Measurements from ENCODE around the gene ARAP1.

The ARAP1 gene

DNA sequence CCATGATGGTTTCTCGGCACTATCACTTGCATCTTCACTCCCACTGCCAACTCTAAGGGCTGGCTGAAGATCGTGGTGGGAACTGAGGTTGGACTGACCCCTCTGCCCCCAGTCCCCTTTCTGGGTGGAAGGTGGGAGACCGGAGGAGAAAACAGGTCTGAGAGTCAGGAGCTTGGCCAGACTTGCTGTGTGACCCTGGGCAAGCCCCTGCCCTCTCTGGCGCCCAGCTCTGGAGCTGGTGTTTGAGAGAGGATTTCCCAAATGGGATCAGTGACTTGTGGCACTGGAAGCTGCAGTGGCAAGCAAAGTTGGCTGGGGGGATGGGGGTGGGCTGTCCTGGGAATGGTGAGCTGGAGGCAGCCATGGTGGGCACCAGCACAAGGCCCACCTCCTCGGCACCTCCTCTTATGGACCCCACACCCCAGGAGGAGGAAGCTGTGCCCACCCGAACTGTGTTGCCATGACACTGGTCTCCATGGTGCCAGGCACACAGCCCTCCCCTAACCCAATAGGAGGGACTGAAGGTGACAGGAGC is 71.5 kb downstream of the ARAP1 start:
- DNase-seq: no peak

DNA sequence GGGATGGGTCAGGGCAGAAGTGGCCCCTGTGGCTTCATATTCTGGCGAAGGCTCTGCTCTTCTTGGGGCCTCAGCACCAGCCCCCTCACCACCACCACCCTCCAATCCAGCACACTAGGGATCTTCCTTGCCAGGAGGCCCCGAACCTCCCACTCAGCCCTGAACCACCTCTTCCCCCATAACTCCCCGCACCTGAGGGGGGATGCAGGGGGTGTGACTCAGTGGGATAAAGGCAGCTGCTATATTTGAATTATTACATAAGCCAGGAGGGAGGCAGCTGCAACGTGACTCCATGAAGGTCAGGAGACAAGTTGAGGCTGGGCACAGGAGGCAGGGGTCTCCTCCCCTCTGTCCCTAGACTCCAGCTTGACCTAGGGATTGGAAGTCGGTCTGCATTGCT is 72.3 kb downstream of the ARAP1 start:
- DNase-seq: no peak

DNA sequence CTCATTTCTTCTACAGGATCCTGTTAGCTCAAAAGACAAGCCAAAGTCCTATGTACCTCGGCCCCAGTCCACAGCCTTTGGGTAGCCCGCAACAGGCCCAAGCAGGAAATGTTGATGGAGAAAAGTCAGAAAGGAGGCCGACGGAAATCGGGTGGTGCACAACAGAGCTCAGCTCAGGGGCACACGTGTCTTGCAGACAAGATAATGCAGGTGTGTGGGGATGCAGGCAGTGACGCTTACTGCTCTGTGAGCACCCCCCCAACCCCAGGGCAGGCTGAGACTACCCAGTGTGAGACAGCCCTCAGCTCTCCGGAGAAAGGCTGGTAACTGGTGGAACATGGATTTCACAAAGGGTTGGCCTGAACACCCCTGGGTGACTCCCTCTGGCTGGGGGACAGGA is 73.7 kb downstream of the ARAP1 start:
- DNase-seq: no peak

DNA sequence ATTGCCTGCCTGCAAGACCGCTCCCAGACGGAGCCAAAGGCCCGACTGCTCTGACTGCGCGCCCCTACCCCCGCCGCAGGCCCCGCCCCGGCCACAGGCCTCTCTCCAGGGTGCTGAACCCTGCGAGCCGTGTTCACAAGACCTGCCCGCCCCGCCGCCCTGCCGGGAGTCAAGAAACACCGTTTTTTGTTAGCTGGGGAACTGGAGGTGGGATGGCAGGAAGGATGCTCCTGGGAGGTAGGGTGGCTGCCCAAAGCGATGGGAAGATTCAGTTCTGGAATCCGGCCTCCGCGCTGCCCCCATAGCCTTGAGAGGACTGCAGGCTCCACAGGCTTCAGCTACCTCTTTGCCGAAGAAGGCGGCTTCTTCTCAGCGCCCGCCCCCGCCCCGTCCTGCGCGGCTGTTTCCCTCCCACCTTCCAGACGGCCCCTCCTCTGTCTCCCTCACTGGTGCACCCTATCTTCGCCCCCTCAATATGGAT is 75.3 kb downstream of the ARAP1 start:
- DNase-seq: peak; percentile 23

DNA sequence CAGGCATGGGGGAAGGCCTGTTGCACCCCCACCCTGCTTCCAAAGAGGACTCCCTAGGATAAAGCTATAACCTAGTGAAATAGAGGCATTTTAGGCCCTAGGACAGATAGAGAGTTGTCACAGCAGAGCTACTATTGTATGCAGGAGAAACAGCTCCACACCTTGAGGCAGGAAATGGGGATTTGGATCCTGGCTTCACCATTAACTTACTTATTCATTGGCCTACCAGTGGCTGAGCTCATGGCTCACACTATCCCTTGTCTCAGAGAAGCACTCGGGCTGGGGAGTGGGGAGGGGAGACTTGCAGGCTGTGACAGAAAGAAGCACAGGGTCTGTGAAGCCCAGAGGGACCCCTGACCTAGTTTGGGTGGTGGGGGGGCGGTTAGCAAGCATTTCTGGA is 77.0 kb downstream of the ARAP1 start:
- no peak for DNase-seq

DNA sequence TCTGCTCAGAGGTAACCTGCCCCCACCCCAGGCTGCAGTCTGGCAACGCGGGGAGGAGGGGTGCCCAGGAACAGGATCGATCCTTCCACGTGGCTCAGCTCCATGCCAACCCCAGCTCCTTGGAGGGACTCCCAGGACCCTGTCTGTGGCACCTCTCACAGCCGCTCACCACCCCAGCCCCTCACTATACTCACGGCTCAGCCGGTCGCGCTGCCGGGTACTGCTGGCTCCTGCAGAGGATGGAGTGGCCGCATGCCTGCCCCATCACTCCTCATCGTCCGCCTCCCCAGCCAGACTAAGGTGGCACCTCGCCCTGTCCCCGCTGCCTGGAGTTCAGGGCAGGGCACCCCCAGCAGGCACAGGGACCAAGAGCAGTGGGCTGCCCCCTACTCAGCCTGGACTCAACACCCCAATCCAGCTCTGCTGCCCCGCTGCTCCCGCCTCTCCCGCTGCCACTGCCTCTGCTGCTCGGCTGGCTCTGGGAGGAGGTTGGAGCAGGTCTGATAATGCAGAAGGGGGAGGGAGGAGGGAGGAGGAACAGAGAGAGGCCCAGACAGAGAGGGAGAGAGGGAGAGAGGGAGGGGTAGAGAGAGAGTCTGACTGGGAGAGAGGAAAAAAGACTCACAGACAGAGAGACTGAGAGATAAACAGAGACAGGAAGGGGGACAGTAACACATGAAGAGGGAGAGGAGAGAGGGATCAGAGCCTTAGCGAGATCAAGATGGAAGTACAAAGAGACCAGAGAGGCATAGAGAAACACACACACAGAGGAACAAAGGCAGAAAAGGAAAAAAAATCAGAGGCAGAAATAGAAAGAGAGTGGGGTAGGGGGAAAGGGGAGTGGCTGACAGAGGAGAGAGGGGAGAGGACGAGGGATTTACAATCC is 78.0 kb downstream of the ARAP1 start, which contains the start of gene PDE2A:
TSS of gene PDE2A (minus strand) at position 480 of the 886 bp plus-strand sequence. CDS start at position 265, 215 bp downstream.
- no peak for DNase-seq

DNA sequence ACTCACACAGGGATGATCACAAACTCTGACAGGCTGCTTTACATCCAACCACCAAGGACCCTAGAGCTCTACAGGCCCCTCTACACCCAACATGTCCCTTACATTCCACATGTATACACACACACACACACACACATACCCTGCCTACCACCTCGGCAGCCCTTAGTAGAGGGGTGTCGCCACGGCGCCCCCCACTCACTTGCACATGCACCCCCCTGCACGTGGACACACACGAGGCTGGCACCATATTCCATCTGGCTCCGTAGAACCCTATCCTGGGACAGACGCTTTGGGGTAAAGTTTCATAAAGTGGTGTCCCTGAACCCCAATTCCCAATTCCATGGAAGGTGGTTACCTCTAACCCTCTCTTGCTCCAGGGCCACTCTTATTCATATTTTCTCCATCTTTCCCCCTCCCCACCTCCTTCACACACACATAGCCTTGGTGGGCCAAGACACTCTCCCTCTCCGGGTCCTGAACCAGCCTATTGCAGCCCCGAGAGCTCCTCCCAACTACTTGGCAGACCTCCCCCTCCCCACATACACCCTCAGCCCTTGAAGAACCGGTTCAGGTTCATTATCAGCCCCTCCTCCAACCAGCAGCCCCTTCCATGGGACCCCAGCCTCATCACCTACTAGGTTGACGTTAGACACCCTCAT is 78.8 kb downstream of the ARAP1 start:
- DNase-seq: no peak

DNA sequence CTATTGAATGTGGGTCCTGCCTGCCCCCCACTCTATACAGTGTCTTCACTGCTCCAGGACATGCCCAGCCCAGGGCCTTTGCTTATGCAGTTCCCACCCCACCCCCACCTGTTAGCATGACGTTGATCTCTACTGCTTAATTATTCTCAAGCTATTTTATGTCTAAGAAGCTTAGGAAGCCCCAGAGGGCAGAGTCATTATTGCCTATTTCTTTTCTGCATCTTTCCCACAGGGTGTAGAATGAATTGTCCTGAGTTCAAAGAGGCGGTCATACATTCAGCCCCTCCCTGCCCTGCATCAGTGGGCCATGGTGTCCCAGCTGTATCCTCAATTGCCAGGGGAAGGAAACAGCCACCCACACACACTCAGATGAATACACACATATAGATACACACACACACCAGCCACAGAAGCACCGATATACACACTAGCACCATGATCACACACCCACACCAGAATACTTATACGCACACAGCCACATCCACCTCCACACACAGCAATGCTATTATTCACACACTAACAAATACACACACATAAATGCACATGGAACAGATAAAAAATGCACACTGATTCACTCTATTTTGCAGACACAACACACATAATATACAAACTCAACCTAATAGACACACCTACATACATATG is 79.5 kb downstream of the ARAP1 start:
- DNase-seq: no peak

DNA sequence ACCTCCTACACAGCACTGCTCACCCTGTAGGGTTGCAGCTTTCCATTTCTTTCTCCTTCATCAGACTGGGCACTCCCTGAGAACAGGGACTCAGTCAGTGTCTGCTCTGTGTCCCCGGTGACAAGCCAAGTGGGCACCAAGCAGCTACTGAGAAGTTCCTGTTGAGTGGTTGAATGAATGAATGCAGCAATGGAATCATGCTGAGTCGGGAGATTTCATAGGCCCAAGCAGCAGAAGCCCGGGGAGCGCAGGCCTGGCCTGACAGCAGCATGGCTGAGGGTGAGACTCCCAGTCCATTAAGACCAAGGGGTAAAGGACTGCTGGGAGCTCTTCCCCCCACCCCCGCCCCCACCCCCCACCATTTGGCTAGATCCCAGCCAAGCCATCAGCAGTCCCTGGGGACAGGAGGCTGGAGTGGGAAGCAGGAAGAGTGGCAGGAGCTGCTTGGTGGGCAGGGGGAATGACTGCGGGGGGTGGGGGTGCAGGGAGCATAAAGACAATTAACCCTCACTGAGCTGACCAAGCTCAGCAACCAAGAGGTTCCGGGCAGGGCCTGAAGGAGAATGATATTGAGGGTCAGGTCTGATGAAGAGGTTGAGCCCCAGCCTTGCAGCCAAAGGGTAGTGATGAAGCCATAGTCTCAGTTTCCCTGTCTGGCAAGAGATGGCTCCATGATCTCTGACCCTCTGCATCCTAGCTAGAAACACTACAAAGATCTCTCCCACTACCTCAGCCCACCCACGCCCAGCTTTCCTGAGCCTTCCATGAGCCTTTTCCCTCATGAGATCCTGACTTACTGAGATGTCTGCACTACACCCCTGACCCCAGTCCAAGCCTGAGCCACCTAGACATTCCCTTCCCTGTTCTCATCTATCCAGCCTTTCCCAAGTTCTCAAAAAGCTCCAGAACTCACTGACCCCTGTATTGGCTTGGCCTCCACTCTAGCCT is 80.8 kb downstream of the ARAP1 start:
- DNase-seq: no peak

DNA sequence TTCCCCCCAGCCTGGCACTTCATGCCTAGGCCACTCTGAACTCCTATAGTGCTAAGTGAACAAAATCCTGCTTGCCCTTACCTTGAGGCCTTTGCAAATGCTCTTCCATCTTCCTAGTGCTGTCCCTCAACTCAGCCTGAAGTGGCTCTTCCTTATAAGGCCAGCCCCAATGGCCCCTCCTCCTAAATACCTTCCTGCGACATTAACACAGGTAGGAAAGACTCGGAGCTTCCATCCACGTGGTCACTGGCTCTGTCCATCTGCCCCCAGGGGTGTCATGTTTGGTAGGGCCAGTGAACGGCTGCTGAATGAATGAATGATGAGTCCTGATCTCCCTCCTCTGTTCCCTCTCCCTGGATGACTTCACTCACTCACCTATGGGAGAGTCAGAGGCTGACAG is 82.2 kb downstream of the ARAP1 start:
- DNase-seq: no peak

DNA sequence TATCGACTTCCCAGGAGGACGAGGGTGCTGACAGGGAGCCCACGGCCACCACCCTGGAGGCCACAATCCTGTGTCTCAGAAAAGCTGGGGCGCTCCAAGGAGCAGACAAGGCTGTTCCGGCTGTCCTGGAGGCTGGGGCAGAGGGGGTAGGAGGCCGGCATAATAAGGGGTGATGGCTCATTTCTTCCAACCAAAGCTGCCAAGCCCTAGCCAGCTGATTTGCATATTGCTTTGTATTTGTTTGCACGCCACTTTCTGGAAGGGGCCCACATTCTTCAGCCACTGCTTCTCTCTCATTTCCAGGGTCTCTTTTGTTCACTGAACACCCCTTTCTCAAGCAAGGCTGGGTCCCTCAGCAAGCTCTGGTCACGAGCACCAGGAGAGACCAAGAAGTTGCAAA is 82.7 kb downstream of the ARAP1 start:
- DNase-seq: no peak

DNA sequence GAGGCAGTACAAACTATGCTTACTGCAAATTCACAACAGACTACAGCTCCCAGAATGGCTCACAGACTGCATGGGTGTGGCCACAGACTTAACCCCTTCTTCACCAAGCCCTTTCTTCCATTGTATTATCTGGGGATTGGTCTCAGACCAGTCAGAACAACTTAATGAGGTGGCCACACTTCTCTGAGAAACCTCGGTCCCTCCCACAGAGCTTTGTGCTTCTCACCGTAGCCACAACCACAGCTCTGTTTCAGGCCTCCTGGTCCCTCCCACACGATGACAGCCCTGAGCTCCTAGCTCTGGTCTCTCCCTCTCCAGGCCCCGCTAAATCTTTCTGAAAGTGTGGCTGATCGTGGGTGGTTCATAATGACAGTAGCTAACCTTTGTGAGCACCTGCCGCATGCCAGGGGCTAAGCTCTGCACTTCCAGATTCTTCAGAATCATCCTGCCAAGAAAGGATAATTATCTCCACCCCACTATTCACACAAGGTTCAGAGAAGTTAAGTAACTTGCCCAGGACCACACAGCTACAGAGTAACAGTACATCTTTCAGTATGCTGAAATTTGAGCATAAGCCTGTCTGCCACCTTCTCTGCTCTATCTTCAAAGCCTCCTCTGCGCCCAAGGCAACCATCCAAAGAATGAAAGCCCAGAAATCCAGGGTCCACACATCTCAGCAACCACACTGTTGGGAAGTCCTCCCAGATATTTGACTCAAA is 83.4 kb downstream of the ARAP1 start:
- no peak for DNase-seq

DNA sequence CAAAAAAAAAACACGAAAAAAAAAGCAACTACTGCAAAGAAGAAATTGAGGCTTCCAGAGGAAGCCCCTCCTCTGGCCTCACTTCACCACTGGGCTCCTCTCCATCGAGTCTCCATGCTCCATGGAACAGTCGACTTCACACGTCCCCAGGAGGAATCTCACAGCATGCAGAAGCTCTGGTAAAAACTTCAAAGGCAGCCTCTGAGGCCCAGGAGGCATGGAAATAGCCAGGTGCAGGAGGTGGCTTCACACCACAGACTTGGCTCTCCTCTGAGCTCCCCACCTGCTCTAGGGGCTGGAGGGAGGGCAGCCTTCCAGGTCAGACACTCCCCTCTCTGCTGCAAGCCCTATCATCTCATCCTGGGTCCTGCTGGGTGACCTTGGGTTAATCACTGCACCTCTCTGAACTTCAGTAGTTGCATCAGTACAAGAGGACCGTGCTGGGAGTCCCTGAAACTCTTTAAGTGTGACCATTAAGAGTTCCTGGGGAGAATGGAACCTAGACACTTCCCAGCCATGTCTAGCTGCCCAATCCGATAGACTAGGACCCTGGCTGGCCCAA is 86.2 kb downstream of the ARAP1 start:
- no peak for DNase-seq

DNA sequence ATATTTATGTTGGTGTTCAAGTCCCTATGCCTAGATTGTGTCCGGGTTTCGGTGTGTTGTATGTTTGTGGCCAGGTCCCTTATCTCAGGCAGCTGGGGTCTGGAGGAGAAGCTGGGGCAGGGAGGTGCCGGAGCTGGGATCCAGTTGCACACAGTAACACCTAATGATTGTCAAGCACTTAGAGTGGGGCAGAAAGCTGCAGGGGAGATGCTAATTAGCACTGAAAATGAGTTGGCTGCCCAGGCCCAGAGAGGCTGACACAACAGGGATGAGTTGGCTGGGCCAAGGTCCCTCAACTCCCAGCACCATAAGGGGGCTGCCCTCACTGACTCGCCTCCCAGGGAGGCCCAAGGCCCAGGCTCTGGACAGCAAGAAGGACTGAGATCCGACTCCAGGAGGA is 90.2 kb downstream of the ARAP1 start:
- DNase-seq: no peak

DNA sequence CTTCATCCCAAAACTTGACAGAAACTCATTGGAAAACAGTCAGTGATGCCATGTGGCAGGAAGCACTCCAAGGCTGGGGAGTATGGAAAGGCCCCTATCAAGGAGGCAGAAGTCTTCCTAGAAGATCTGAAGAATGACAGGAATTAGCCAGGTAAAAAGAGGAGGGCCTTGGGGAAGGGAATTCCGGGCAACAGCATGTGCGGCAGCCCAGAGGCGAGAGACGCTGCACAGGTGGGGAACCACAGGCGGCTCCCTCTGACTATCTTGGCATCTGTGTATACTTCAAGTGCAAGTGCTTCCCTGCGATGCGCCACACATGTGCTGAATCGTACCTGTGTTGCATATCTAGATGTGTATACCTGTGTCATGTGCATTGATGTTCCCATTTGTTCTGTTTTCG is 90.7 kb downstream of the ARAP1 start:
- no peak for DNase-seq

DNA sequence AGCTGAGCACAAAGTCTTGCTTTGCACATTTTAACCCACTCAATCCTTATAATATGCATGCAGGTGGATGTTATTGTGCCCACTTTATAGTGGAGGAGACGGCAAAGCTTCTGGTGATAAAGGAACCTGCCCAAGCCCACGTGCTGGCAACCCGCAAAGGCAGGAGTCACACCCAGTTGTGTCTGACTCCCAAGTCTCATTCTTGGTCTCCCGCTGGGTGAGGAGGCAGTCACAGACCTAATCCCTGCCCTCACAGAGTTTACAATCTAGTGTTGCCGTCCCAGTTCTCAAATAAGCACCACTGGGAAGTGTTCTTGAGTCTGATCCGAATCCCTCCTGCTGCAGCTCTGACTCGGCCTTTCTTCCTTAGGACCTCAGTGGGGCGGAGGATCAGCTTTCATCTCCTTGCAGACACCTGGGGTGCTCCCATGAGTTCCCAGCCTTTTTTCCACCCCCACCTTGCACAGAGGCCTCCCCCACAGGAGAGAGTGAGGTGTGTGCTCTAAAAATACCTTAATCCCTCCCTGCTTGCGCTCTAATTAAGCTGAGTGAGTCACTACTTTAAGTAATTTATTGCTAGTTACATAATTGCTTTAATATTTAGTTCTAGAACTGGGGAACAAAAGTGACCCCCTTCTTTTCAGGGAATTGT is 93.1 kb downstream of the ARAP1 start:
- no peak for DNase-seq

DNA sequence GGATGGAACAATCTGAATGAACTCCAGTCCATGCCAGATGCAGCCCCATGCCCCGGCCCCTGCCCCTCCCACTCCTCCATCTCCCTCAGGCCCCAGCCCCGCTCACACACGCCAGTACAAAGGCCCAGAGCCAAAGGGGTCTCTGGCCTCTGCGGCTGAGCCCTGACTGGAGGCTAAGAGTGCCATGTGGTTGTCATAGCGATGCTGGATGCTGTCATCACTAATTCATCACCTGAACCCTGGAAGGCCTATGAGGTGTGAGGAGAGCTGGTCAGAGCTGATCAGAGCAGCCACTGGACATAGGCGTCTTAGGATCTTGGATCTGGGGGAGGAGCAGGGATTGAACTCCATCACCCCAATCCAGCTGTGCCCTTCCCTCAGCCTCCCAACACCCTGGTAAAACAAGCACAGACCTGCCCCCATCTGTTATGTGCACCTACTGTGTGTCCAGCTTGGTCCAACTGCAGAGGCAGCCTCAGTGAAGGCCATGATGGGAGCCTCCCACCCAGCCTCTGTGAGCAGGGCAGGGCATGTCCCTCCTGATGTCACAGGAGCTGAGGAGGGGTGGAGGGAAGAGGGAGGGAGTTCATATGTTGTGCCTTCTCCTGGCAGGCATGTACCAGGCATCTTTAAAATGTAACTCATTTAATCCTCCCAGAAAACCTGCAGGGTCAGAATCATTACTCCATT is 94.7 kb downstream of the ARAP1 start:
- DNase-seq: no peak

DNA sequence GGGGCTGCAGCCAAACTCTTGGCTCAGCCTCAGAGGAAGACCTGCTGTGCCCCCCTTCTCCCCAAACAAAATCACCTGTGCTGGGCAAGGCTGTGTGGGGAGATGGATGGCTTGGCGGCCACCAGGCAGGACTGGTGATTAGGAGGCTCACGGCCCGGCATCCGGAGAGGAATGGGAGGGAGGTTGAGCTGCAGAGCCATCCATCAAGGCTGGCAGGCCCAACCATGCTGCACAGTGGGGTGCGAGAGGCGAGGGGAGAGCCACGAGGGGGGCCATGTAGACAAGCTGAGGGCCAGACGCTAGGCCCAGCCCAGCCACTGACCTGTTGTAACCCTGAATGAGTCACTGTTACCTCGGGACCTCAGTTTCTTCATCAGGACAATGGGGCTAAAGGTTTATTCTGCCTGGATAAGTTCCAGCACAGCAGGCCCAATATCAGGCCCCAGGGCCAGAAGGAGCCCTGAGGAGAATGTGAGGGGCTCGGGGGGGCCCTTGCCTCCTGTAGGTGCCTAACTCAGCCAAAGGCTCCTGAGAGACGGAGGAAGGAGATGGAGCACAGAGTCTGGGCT is 96.2 kb downstream of the ARAP1 start:
- DNase-seq: no peak

DNA sequence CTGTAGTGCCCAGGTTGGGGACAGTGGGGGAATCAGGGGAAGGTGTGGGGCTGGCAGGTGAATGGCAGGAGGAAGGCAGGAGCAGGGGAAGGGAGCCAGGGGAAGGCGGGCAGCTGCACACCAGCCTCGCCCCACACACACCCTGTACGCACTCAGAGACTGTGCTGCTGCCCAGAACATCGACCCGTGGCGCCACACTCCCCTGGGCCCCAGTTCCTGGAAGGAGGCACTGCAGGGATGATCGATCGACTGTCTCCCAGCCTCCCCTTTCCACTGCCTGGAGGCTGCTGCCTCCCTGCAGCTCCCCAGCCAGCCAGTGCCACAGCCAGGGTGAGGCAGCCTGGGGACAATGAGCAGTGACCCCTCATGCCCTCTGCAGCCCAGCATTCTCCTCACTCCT is 97.2 kb downstream of the ARAP1 start:
- DNase-seq: no peak

DNA sequence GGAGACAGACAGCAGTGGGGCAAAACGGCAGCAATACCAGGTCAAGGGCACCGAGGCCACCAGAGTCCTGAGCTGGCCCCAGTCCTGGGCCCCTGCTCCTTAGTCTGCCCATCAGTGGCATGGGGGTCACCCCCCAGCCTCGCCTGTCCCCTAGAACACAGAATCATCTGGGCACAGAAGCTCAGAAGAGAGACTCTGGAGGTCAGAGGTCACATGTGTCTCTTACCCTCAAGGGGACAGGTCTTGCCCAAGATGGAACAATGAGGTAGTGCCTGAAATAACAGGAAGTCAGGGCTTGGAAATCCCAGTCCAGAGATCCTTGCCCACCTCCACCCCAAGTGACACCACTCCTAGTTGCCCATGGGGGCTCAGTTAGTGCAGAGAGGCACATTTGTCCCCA is 98.6 kb downstream of the ARAP1 start:
- no peak for DNase-seq
